Measurements from ENCODE around the gene PTPN11. TPM values are rescaled to one million over a fixed set of nuclear protein-coding genes. Genes with fewer than 3 reads are reported as not detected.
A peak's percentile ranks its signal among the peaks of the same experiment; 100 is the strongest.

The PTPN11 gene
- total RNA-seq, 1 experiment from 2014 or later, result 181 TPM

- TF ChIP-seq SP1 (IDR thresholded peaks at IDR 0.05; ENCODE audit: low read depth) (no peak), RAD21 (IDR thresholded peaks at IDR 0.05; ENCODE audit: low read depth) (no peak), CEBPB (IDR thresholded peaks at IDR 0.05; ENCODE audit: low read depth) (no peak), MAX (IDR thresholded peaks at IDR 0.05) (no peak), SIN3A (IDR thresholded peaks at IDR 0.05; ENCODE audit: low read depth) (no peak), ZFX (IDR thresholded peaks at IDR 0.05) (no peak), POLR2A (IDR thresholded peaks at IDR 0.05; ENCODE audit: borderline replicate concordance, extremely low read depth, insufficient read depth, insufficient read length) (no peak)
- TF ChIP-seq, protein P1, sequence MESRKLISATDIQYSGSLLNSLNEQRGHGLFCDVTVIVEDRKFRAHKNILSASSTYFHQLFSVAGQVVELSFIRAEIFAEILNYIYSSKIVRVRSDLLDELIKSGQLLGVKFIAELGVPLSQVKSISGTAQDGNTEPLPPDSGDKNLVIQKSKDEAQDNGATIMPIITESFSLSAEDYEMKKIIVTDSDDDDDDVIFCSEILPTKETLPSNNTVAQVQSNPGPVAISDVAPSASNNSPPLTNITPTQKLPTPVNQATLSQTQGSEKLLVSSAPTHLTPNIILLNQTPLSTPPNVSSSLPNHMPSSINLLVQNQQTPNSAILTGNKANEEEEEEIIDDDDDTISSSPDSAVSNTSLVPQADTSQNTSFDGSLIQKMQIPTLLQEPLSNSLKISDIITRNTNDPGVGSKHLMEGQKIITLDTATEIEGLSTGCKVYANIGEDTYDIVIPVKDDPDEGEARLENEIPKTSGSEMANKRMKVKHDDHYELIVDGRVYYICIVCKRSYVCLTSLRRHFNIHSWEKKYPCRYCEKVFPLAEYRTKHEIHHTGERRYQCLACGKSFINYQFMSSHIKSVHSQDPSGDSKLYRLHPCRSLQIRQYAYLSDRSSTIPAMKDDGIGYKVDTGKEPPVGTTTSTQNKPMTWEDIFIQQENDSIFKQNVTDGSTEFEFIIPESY (IDR thresholded peaks at IDR 0.05; ENCODE audit: extremely low read depth, insufficient replicate concordance, low read length), result no peak
- TF ChIP-seq, protein P2, sequence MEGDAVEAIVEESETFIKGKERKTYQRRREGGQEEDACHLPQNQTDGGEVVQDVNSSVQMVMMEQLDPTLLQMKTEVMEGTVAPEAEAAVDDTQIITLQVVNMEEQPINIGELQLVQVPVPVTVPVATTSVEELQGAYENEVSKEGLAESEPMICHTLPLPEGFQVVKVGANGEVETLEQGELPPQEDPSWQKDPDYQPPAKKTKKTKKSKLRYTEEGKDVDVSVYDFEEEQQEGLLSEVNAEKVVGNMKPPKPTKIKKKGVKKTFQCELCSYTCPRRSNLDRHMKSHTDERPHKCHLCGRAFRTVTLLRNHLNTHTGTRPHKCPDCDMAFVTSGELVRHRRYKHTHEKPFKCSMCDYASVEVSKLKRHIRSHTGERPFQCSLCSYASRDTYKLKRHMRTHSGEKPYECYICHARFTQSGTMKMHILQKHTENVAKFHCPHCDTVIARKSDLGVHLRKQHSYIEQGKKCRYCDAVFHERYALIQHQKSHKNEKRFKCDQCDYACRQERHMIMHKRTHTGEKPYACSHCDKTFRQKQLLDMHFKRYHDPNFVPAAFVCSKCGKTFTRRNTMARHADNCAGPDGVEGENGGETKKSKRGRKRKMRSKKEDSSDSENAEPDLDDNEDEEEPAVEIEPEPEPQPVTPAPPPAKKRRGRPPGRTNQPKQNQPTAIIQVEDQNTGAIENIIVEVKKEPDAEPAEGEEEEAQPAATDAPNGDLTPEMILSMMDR (IDR thresholded peaks at IDR 0.05 in 2 of 3, conservative IDR thresholded peaks at IDR 0.05 in 1 of 3; ENCODE audit: borderline replicate concordance in 1 of 3, insufficient read depth in 1 of 3, low read depth in 2 of 3, low read length in 2 of 3), result no peak
Observed at GRCh38 chr12:112375105-112375504, 43.6 kb upstream of the PTPN11 start (continued).

- Histone ChIP-seq H2AFZ (ENCODE audit: low read depth, low read length, poor library complexity, severe bottlenecking) (no peak overlapping the region), H3K9me3 (ENCODE audit: control insufficient read depth in 1 of 2, insufficient read depth in 1 of 2, low read depth in 1 of 2, low read length in 2 of 2) (no peaks in the 10 kb centered on the region), H4K20me1 (ENCODE audit: insufficient read depth) (no peaks in the 10 kb centered on the region), H3K9me2 (ENCODE audit: insufficient read depth) (no peaks in the 10 kb centered on the region), H3K36me3 (ENCODE audit: control insufficient read depth in 1 of 2, insufficient read depth in 2 of 2, low read length in 2 of 2) (no peaks in the 10 kb centered on the region), H3K79me2 (ENCODE audit: insufficient read depth, low read length) (peaks cover 47% of the 10 kb centered on the region), H3K4me1 (ENCODE audit: control insufficient read depth in 1 of 2, insufficient read depth in 2 of 2, low read length in 2 of 2) (peaks cover 12 to 17% of the 10 kb centered on the region in 2 experiments; a peak in 3 of 4 replicates), H3K4me2 (ENCODE audit: low read length) (peak overlapping the region; percentile 93), H3K27ac (ENCODE audit: low read depth, low read length) (peak overlapping the region; percentile 6; the same call in 1 of the 2 replicates), H3K4me3 (replicated peaks in 1 of 2; ENCODE audit: low read depth in 1 of 2, low read length in 2 of 2) (peak overlapping the region; percentile 58 to 80), H3K9ac (ENCODE audit: low read length) (peak overlapping the region; percentile 69), H3K27me3 (ENCODE audit: insufficient read depth, low read length) (no peaks in the 10 kb centered on the region)
- intact Hi-C loops (cut with micrococcal nuclease), result loop anchor here (10.0 kb wide), 3 partner anchors 86 to 346 kb away; partner anchors contain the start of gene NAA25
- ChIA-PET RAD21 (ENCODE audit: low non-redundant PET in 1 of 2, low total read pairs in 2 of 2, uncharacterized antibody in 2 of 2, unreplicated experiment in 2 of 2) (no interaction called here), POLR2A (no interaction called here), CTCF (no interaction called here)
- BruUV-seq (replicated peaks), result no TSS peak
- DNase-seq (ENCODE audit: low read depth, low spot score), result no peak
- ATAC-seq, result no peak
- TF ChIP-seq CEBPB (IDR thresholded peaks at IDR 0.05; ENCODE audit: low read depth) (no peak), YY1 (IDR thresholded peaks at IDR 0.05; ENCODE audit: extremely low read depth, insufficient replicate concordance, low read depth, low read length) (no peak), EZH2 (IDR thresholded peaks at IDR 0.05) (no peak), ZFX (IDR thresholded peaks at IDR 0.05) (no peak), CBX3 (IDR thresholded peaks at IDR 0.05; ENCODE audit: low read depth) (no peak), POLR2A (IDR thresholded peaks at IDR 0.05; ENCODE audit: borderline replicate concordance, extremely low read depth, insufficient read depth, insufficient read length) (no peak), ZNF274 (IDR thresholded peaks at IDR 0.05; ENCODE audit: low read depth, low read length) (no peak), SP1 (IDR thresholded peaks at IDR 0.05; ENCODE audit: low read depth) (no peak), EZH2phosphoT487 (IDR thresholded peaks at IDR 0.05; ENCODE audit: borderline replicate concordance) (no peak), RAD21 (IDR thresholded peaks at IDR 0.05; ENCODE audit: low read depth) (no peak), MAX (IDR thresholded peaks at IDR 0.05) (no peak), JUND (IDR thresholded peaks at IDR 0.05) (no peak), POLR2AphosphoS5 (IDR thresholded peaks at IDR 0.05; ENCODE audit: low read depth, low read length) (no peak)
- TF ChIP-seq, protein P1 (IDR thresholded peaks at IDR 0.05; ENCODE audit: extremely low read depth, insufficient replicate concordance, low read length), result no peak
Observed at GRCh38 chr12:112380663-112381405, 37.9 kb upstream of the PTPN11 start.

All from HCT116 (cell line).